Astrocyte of the cerebellum (primary cell): Measurements from ENCODE around the gene ARID1B.

Experiments
- DNase-seq: peaks from one replicate; pipeline ENCODE4 v3.0.0-alpha.2; 2011; ENCODE audit warnings: low read depth
- H3K4me3 ChIP-seq: 2 replicates; pipeline ENCODE4 v1.5.1; 2011; ENCODE audit warnings: mild to moderate bottlenecking, low read depth, low read length, moderate library complexity
- in situ Hi-C: cut with HindIII; loops from 2 replicates; pipeline ENCODE4 v1.10.0; 2017; ENCODE audit warnings: low sequenced_read_pairs
- TF ChIP-seq, protein P1 (sequence below): IDR thresholded peaks from 2 replicates; pipeline ENCODE4 v1.5.1; 2012; ENCODE audit warnings: low read length, low read depth, moderate library complexity, mild to moderate bottlenecking; ENCODE audit errors: missing control alignments

ARID1B gene

DNA sequence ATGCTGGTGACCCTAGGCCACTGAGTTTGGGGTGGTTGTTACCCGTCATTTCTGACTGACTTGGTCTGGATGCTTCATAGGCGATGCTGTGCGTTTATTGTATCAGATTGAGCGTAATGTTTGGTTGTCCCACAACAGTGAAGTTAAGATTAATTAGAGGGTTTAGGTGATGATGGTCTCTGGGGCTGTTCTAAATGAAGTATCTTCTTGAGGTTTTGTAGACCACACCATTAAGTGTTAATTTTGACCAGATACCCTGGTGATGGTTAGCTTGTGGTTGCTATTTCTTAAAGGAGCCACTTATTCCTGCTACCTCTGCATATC is 132.8 kb downstream of the ARID1B start:
- TF ChIP-seq, protein P1, sequence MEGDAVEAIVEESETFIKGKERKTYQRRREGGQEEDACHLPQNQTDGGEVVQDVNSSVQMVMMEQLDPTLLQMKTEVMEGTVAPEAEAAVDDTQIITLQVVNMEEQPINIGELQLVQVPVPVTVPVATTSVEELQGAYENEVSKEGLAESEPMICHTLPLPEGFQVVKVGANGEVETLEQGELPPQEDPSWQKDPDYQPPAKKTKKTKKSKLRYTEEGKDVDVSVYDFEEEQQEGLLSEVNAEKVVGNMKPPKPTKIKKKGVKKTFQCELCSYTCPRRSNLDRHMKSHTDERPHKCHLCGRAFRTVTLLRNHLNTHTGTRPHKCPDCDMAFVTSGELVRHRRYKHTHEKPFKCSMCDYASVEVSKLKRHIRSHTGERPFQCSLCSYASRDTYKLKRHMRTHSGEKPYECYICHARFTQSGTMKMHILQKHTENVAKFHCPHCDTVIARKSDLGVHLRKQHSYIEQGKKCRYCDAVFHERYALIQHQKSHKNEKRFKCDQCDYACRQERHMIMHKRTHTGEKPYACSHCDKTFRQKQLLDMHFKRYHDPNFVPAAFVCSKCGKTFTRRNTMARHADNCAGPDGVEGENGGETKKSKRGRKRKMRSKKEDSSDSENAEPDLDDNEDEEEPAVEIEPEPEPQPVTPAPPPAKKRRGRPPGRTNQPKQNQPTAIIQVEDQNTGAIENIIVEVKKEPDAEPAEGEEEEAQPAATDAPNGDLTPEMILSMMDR, result no peak
- no peak for DNase-seq
- H3K4me3 ChIP-seq, result no peak overlapping the region
- in situ Hi-C loops, result no loop called here

- in situ Hi-C loops, result no loop called here
- DNase-seq, result no peak
- H3K4me3 ChIP-seq, result no peak overlapping the region
- TF ChIP-seq, protein P1, result no peak
Observed at GRCh38 chr6:156910938-156911337, 133.8 kb downstream of the ARID1B start.

DNA sequence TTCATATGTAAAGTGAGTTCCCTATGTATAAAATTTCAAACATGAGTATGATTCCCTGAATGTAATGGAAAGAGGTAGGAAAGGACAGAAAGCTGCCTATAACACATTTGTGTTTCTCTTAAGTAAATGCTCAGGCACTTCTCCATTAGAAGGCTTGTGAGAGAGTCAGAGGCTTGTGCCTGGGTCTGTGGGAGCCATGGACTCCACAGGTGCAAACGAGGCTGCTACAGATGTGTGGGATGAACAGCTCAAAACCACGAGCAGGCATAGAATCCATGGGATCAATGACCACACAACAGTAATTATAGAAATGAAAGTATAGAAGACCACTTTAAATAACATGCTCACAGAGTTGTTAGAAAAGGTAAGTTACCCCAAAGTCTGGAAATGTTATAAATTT is 134.4 kb downstream of the ARID1B start:
- H3K4me3 ChIP-seq, result no peak overlapping the region
- DNase-seq, result no peak
- TF ChIP-seq, protein P1, result no peak
- in situ Hi-C loops, result no loop called here

GRCh38 chr6:156912431-156912830 is 135.3 kb downstream of the ARID1B start:
- DNase-seq, result no peak
- in situ Hi-C loops, result no loop called here
- H3K4me3 ChIP-seq, result no peak overlapping the region
- TF ChIP-seq, protein P1, result no peak

DNA sequence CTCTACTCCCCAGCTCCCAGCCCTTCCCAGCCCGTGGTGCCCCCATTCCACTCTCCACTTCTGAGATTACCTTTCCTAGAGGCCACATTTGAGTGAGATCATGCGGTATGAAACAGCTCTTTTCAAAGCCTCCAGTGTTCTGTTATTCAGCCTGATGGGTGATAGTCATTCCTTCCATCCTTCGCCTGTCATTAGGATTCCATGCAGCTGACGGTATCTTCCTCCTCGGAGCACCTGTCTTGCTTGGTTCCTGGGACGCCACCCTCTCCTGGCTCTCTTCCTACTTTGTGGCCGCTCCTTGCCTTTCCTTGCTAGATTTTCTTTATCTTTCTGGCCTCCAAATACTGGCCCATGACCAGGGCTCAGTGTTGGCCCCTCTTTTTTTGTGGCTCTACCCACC is 137.0 kb downstream of the ARID1B start:
- no peak for DNase-seq
- TF ChIP-seq, protein P1, result no peak
- H3K4me3 ChIP-seq, result no peak overlapping the region
- in situ Hi-C loops, result no loop called here

GRCh38 chr6:156916130-156916801 is 139.1 kb downstream of the ARID1B start:
- H3K4me3 ChIP-seq, result no peak overlapping the region
- no peak for DNase-seq
- TF ChIP-seq, protein P1, result no peak
- in situ Hi-C loops, result no loop called here
